Heart left ventricle (tissue), 13 donors: ENCODE data around the gene CCNE1.

Source experiments
- CTCF ChIP-seq, 12 donors: fragments of 200-600 bp; sonication (generic) in 4 of 12; IDR thresholded peaks; one replicate each; pipeline versions ENCODE4 v1.5.0 to v1.8.0; 2018 to 2022; ENCODE audit warnings: antibody characterized with exemption in 12 of 12, mild to moderate bottlenecking in 5 of 12
- POLR2A ChIP-seq, 2 donors: fragments of 450-650 bp; IDR thresholded peaks; one replicate each; pipeline ENCODE4 v1.6.1; 2017; ENCODE audit warnings: antibody characterized with exemption in 2 of 2, mild to moderate bottlenecking in 2 of 2, moderate library complexity in 2 of 2
- donor health status: ischemic (EF 13 %, LVEDD 7.1; RV severe dilation, severe dysfunction).
- donor health status: DM: no; HTN: yes; CAD: no.
- donor health status: DM: no; HTN: no; CAD: no.
- donor health status: ischemic (EF 25% LVEDD 6.9; RV normal size, moderate dysfunction).
- donor health status: ischemic (EF 25% LVEDD 5.7; RV mildly dilated, moderate dysfunction).
- donor health status: ischemic (EF 35%, LVEDD 5.7; RV mildly dilated, moderate dysfunction).
- donor health status: nonischemic (EF 11% LVEDD 7.7; RV severe dilation, severe dysfunction).
- donor health status: DM: yes; HTN: yes; CAD: no.
- donor health status: PGD.
- donor health status: ischemic (EF 29% LVEDD 5.4; RV normal size, mild dysfunction).
- donor health status: nonischemic (EF 23%, LVEDD 6.1; RV moderate dilation, normal function).

- TF ChIP-seq CTCF (IDR thresholded peaks at IDR 0.05) (no peak), POLR2A (IDR thresholded peaks at IDR 0.05) (no peak)
Measured at GRCh38 chr19:29763196-29763595, 48.6 kb upstream of the CCNE1 start.
